GM19025 (cell line): Measurements from ENCODE around the gene BBX.

ENCODE experiments used
- ATAC-seq: cut with Tn5 transposase; IDR thresholded peaks from one replicate; pipeline ENCODE4 v1.9.1; 2021; ENCODE audit warnings: mild to moderate bottlenecking, low read depth, moderate library complexity; ENCODE audit not compliant: unreplicated experiment

Gene BBX

GRCh38 chr3:107782054-107782453 lies 259.3 kb downstream of the BBX start:
- no peak for ATAC-seq

DNA sequence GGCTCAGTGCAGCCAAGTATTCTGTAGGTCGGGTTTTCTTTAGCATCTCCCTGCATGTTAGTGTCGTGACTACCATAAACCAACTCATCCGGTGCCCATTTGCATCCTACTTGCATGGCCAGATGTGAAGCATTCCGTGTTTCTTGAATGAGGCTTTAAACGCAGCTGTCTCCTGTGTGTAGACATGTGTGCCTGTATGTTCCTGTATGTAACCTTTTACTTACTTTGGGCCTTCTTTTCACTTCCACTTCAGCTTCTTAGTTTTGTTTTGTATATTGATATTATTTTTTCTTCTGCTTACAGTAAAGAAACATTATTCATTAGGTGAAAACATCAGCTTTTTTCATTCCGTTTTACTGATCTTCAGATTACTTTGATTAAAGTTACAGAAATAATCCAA lies 267.9 kb downstream of the BBX start:
- no peak for ATAC-seq

DNA sequence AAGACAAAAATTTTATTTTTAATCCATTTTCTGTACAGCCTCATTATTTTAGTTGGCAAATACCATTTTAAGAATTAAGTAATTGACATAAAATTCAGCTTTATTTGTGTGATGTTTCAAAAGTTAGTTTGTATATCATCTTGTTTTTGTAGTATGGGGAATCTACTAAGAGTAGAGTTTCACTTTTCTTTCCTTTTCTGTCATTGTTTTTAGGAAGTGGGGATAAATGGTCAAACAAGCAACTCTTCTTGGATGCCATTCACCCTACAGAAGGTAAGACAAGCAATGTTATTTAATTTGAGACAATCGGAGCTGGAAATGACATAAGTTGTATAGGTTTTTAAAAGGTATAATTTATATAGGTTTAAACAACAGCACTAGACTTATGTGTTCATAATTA lies 268.3 kb downstream of the BBX start:
- no peak for ATAC-seq

- ATAC-seq: no peak
Observed at GRCh38 chr3:107791450-107791849, 268.7 kb downstream of the BBX start.

- ATAC-seq: no peak
Observed at GRCh38 chr3:107794664-107795443, 272.1 kb downstream of the BBX start.

DNA sequence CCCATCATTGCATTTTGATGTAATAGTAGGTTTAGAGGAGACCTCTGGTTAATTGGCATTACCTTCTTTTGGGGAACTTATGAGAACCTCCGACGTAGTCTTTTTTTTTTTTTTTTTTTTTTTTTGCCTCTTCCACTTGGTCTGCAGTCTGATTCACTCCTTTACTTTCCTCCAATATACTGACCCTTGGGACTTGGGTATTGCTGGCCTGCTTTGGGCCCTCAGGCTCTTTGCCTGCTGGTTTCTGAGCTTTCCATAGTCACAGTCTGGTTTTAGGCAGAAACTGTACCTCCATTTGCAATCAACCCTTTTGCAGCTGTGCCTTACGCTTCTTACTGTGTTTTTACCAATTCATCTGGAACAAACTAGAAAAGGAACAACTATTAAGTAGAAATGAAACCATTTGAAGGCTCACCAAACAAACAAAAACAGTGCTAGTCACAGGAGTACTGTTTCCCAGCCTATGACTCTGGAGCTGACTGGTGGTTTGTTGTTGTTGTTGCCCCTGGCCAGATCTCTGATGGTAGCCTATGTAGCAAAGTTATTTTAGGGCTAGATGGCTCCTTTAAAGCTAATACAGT lies 272.8 kb downstream of the BBX start:
- ATAC-seq: no peak

DNA sequence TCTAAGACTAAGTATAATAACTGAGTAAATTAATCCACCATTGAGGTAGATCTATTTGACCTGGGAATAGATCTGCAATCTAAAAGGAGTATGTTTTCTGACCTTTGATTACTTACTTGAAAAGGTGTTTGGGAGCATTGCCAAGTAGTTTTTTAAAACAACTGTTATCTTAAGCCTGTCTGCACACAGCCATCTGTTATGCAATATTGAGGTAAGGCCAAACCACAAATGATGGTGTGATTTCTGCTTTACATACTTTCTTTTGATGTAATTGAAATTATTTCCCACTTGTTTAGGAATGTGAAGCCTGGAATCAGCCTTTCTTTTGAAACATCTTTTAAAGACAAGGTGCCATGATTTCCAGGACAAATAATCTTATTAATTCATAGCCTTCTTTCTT lies 274.0 kb downstream of the BBX start:
- no peak for ATAC-seq

- ATAC-seq: no peak
Observed at GRCh38 chr3:107797586-107797985, 274.8 kb downstream of the BBX start.

- ATAC-seq: no peak
Observed at GRCh38 chr3:107798381-107798780, 275.6 kb downstream of the BBX start.

DNA sequence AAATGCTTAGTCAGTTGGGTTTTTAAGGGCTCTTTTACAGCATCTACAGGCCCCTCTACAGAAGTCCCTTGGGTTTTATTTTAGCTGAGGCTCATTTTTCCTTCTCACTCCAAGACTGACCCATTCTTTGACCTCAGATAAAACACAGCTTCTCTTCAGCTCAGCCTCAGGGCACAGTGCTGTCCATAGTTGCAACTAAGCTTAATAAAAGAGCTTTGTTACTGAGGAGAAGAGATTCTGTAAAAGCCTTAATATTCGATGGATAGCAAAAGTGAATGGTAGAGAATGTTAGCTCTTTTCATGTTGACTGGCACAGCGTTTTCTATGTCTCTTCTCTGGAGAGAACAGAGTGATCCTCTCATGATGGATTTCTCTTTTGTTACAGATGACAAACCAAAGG lies 277.9 kb downstream of the BBX start:
- ATAC-seq: no peak

- ATAC-seq: no peak
Observed at GRCh38 chr3:107803170-107803569, 280.4 kb downstream of the BBX start.

GRCh38 chr3:107806021-107806420 lies 283.3 kb downstream of the BBX start:
- no peak for ATAC-seq

DNA sequence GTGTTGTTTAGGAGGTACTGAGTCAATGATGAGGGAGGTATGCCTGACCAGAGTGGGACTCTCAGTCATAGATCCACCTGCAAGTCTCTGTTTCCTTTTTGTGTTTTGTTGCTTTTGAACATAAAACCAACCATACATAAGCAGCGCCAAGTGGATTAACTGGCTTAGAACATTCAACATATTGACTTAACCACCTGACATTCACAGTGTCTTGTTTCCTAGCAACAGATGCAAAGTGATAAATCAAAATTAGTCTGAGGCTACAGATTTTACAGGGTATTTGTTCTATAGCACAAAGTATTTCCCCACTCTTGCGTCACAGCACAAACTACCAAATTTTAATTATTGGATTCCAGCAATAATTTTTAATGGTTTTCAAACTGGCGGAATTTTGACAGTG lies 283.8 kb downstream of the BBX start:
- no peak for ATAC-seq

DNA sequence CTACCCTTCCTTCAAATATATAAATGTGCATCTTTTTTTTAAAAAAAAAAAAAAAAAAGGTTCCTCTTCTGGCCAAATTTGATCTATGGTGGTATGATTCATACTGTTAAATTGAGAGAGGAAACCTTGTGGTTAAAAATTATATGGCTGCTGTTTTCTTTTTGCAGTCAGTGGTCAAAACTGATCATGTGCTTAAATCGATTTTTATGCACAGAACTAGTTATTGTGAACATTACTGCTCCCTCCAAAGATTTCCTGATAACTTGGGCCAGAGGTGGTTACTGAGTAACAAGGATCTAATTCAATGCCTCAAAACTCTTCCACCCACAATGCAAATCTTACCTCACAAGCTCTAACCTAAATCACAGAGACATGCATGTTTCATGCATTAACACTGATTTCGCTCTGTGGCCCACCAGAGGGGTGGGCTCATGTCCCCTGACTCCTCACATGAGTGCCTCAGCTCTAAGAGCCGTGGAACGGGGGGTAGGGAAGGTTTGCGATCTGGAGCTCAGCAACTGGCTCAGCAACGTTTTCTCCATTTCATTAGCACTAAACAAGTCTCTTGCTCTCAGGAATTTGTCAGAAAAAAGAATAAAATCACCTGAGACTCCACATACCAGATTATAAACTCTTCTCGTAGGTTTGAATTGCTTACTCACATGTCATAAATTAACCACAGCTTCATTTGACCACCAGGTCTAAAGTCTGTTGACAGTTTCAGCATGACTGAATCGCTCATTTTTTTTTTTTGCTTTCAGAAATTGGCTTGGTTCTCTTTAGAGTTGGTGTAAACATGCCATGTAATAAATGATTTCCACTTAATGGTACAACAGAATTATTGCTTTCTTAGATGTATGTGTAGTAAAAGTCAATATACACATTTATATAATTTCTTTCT lies 287.7 kb downstream of the BBX start:
- peak; percentile 53 for ATAC-seq

DNA sequence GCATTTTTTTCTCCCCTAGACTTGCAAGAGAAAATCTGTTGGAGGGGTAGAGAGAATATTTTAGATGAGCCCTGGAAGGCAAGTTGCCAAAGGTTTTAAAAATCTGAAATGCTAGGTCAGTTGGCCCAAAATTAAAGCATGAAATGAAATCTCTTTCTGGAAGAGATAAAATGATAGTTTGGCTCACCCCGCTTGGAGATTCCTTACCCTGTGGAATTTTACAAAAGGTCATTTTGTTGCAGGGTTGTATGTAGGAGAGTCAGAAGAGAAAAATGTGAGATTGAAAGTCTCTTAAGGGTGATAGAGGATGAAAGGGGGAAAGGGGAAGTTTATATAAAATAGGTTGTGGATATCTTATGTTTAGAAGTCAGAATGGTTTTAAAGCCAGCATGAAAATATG lies 290.3 kb downstream of the BBX start:
- no peak for ATAC-seq

DNA sequence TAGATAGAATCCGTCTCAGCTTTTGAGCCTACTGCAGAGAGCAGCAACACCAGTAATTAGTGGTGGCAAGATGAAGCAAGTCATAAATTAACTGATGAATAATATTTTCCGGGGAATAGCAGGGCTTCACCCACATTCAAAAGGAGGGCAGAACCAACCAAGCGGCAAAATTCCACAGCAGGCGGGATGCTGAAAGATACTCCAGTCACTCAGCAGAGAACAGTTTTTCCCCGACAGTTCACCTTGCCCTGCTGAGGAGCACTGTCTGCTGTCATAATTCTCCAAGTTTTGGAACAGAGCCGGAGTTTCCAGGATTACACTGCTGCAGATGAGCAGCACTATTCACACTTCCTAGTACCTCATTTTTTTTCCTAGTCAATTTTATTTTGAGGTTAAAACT lies 293.3 kb downstream of the BBX start:
- no peak for ATAC-seq

- no peak for ATAC-seq
Observed at GRCh38 chr3:107817076-107817475, 294.3 kb downstream of the BBX start.

- ATAC-seq: no peak
Observed at GRCh38 chr3:107818025-107818424, 295.3 kb downstream of the BBX start.

GRCh38 chr3:107819656-107820055 lies 296.9 kb downstream of the BBX start:
- no peak for ATAC-seq

DNA sequence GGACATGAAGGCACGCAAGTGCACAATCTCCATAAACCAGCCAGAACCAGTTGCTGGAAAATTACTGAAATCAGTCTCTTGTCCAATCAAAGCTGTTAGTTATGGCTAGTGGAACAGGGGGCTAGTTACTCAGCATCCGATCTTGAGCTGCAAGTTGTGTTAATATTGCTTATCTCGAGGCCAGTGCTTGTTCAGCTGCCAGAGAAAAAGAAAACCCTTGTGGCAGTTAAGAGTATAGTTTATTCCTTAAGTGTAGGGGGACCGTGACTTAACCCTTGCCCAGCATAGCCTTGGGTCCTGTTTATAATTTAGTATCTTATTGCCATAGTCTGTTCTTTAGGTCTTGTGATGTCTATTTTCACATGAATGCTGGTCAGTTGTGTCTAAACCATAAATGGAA lies 299.5 kb downstream of the BBX start:
- no peak for ATAC-seq

DNA sequence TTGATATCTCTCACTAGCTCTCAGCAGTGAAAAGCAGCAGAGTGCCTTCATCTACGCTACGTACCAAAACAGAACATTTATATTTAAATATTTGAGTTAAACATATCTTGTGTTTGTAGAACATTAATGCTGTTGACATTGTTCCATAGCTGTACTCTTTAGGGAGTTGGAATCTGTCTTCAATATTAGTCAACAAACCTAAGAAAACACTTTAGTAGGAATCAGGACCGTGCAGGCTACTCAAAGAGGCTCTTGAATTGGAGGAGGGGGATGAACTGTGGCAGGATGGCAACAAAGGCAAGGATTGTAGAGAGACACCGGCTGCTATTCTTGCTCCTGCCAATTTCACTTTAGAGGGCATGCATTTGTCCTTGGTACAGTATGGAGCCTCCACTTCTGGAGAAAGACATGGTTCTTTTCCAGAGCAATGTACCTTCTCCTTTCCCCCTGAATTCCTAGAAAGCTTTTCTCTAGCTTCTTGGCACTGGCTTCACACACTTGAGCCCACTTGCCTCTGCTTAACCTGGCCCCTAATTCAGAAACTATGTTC lies 302.1 kb downstream of the BBX start:
- ATAC-seq: no peak
